NCI-H345 (cell line): Measurements from ENCODE around the gene KCNE1.
"Not testable (repeated sequence)": the region's sequence is repeated elsewhere in the genome, so short reads cannot be mapped to it uniquely, and the experiment has no call there.

Experiments
- DNase-seq: peaks from one replicate; lab custom pipeline; 2025; lab: John Stamatoyannopoulos, UW

KCNE1 gene

GRCh38 chr21:34511181-34511580 lies 829 bp downstream of the KCNE1 start:
- no peak for DNase-seq

GRCh38 chr21:34510148-34511142 lies 1.6 kb downstream of the KCNE1 start:
- peak; percentile 52 for DNase-seq

DNA sequence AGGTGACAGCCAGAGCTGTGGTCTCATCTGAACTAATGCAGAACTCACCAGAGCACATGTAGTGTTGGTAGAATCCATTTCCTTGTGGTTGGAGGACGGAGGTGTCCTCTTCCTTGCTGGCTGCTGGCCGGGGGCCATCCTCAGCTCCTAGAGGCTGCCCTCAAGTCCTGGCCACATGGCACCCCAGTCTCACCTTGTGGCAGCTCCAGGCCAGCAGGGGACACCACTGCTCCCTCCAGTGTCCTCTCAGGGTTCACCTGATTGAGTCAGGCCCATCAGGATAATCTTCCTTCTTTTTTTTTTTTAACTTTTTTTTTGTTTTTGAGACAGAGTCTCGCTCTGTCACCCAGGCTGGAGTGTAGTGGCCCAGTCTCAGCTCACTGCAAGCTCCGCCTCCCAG lies 2.9 kb downstream of the KCNE1 start:
- DNase-seq: no peak

- no peak for DNase-seq
Measured at GRCh38 chr21:34504595-34504994, 7.4 kb downstream of the KCNE1 start.

GRCh38 chr21:34502480-34503106 lies 9.4 kb downstream of the KCNE1 start:
- no peak for DNase-seq

GRCh38 chr21:34501716-34502115 lies 10.3 kb downstream of the KCNE1 start:
- no peak for DNase-seq

GRCh38 chr21:34500191-34500590 lies 11.8 kb downstream of the KCNE1 start:
- no peak for DNase-seq

- no peak for DNase-seq
Measured at GRCh38 chr21:34499116-34499515, 12.9 kb downstream of the KCNE1 start.

DNA sequence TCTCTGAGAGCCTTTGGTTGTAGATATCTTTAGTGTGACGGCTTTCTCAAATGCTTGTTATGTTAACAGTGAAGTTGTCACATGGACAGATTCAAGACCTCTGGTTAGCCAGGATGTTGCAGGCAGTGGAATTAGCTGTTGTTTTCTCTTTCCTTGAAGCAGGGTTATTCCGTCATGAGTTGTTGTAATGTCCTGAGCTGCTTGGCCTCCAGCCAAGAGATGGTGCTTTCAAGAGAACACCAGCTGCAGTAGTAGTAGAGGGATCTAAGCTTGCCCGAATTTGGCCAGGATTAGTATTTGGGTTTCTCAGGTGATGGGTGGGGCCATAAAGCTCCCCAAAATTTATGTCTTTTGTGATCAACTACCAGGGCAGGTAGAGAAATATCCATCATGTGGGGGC lies 13.4 kb downstream of the KCNE1 start:
- peak; percentile 79 for DNase-seq

DNA sequence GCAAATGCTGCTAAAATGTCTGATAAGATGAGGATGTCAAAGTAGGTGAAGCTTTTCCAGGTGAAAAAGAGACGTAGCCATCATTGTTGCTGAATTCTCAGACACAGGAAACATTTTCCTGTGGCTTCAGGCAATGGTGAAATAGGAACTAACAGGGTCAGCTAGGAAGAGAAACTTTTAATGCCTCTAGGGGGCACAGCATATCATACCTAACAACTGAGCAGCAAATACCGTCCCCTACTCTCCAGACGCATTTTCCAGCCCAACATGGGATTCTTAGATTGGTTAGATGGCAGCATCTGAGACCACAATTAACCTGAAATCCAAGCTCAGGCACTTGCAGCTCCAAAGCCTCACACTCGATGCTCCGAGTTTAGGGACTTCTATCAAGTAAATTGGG lies 28.2 kb downstream of the KCNE1 start:
- not testable (repeated sequence) for DNase-seq

GRCh38 chr21:34483435-34483834 lies 28.6 kb downstream of the KCNE1 start:
- not testable (repeated sequence) for DNase-seq

DNA sequence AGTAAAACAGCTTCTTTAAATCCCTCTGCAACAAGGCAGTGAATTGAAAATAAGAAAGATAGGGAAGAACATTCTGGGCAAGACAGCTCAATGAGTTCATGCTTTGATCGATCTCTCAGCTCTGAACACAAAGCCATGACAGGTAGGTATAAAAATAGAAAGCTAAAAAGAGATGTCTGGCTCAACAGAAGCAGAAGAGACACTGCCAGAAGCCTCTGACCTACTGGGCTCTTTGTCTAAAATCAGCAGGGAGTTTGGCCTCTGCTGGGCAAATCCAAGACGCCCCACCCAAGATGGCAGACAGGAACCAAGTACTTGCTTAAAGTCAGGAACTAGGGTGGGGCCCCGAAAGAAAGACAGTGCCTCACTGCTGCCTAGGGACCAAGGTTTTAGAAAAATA lies 44.7 kb downstream of the KCNE1 start:
- not testable (repeated sequence) for DNase-seq

DNA sequence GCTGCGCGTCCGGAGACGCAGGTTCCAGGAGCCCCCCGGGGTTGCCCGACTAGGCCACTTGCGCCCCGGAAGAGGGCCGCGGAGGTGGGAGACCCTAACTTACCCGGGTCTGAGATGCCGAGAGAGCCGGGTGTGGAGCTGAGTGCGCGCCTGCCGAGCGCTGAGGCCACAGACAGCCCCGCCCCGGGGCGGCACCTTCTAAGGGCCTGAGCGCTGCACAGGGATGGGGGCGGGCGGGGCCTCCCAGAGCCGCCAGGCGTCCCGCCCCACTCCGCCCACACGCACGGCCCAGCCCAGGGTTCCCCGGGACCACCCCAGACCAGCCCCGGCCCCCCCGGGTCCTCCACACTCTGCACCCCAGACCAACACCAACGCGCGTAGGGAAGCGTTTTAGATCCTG lies 52.6 kb downstream of the KCNE1 start:
- DNase-seq: not testable (repeated sequence)

- DNase-seq: not testable (repeated sequence)
Measured at GRCh38 chr21:34458266-34458665, 53.7 kb downstream of the KCNE1 start.

- DNase-seq: not testable (repeated sequence)
Measured at GRCh38 chr21:34456180-34456579, 55.8 kb downstream of the KCNE1 start.

GRCh38 chr21:34455628-34456027 lies 56.4 kb downstream of the KCNE1 start:
- DNase-seq: not testable (repeated sequence)

GRCh38 chr21:34447018-34447417 lies 65.0 kb downstream of the KCNE1 start:
- DNase-seq: not testable (repeated sequence)

- DNase-seq: not testable (repeated sequence)
Measured at GRCh38 chr21:34443486-34443885, 68.5 kb downstream of the KCNE1 start.

GRCh38 chr21:34429710-34430109 lies 82.3 kb downstream of the KCNE1 start:
- DNase-seq: not testable (repeated sequence)

GRCh38 chr21:34428441-34428840 lies 83.6 kb downstream of the KCNE1 start:
- DNase-seq: not testable (repeated sequence)

GRCh38 chr21:34427339-34427738 lies 84.7 kb downstream of the KCNE1 start:
- DNase-seq: not testable (repeated sequence)

GRCh38 chr21:34423805-34424204 lies 88.2 kb downstream of the KCNE1 start, which contains the start of gene SMIM34:
Gene SMIM34 (minus strand): TSS chr21:34423951. CDS start chr21:34423839, 112 bp downstream.
- DNase-seq: not testable (repeated sequence)
